CD4-positive, alpha-beta T cell (primary cell): Measurements from ENCODE around the gene RAMP1. TPM values are rescaled to one million over a fixed set of nuclear protein-coding genes. Genes with fewer than 3 reads are reported as not detected.

ENCODE experiments used
- ATAC-seq: fragments of 200-7000 bp; cut with Tn5 transposase; one replicate; pipeline ENCODE4 v1.10.0; 2022; ENCODE audit warnings: mild to moderate bottlenecking; ENCODE audit not compliant: poor library complexity
- CTCF ChIA-PET: fragments of 350-600 bp; sonication (Branson Sonifier 250); formaldehyde crosslinking; loops from one replicate; lab custom pipeline; 2021; ENCODE audit warnings: antibody characterized with exemption, inconsistent platforms; lab: Charles Lee
- POLR2A ChIA-PET: fragments of 350-600 bp; sonication (Branson Sonifier 250); formaldehyde crosslinking; loops from one replicate; lab custom pipeline; 2021; ENCODE audit warnings: antibody characterized with exemption, inconsistent platforms; lab: Charles Lee
- DNase-seq, 14 experiments: peaks; one replicate each; pipeline ENCODE4 v3.0.0-alpha.2; 2013 to 2020; ENCODE audit warnings: mixed read lengths in 2 of 14
- H3K27ac ChIP-seq, 2 donors: one replicate each; pipeline versions ENCODE4 v1.5.1 to v1.7.0; 2013; ENCODE audit warnings: low read length in 2 of 2, low read depth in 1 of 2, mild to moderate bottlenecking in 1 of 2
- H3K27me3 ChIP-seq, 2 experiments: 1 replicate in 1 of 2; 2 replicates in 1 of 2; pipeline versions ENCODE4 v1.6.1 to v1.7.0; 2013; ENCODE audit warnings: low read length in 2 of 2, control low read depth in 1 of 2, mild to moderate bottlenecking in 1 of 2, moderate library complexity in 1 of 2; ENCODE audit not compliant: insufficient read depth in 2 of 2, control insufficient read depth in 1 of 2
- H3K36me3 ChIP-seq: one replicate; pipeline ENCODE4 v1.6.1; 2013; ENCODE audit warnings: low read length, control low read depth; ENCODE audit not compliant: insufficient read depth
- H3K4me1 ChIP-seq: one replicate; pipeline ENCODE4 v1.6.1; 2013; ENCODE audit warnings: low read length, control low read depth; ENCODE audit not compliant: insufficient read depth
- H3K4me3 ChIP-seq: one replicate; pipeline ENCODE4 v1.5.1; 2013; ENCODE audit warnings: mild to moderate bottlenecking, low read length, moderate library complexity
- H3K9me3 ChIP-seq, 2 experiments: 1 replicate in 1 of 2; 2 replicates in 1 of 2; pipeline versions ENCODE4 v1.6.1 to v1.7.0; 2013; ENCODE audit warnings: low read length in 2 of 2, mild to moderate bottlenecking in 2 of 2, control low read depth in 1 of 2, moderate library complexity in 1 of 2; ENCODE audit not compliant: control insufficient read depth in 1 of 2, insufficient read depth in 1 of 2
- H3K27ac Mint-ChIP-seq: one replicate; pipeline ENCODE4 v1.8.0; 2020; ENCODE audit warnings: mixed read lengths
- H3K27me3 Mint-ChIP-seq: one replicate; pipeline ENCODE4 v1.8.0; 2021; ENCODE audit warnings: mixed read lengths
- H3K36me3 Mint-ChIP-seq: one replicate; pipeline ENCODE4 v1.8.0; 2021; ENCODE audit warnings: low read depth, mixed read lengths
- H3K4me1 Mint-ChIP-seq: one replicate; pipeline ENCODE4 v1.8.0; 2021; ENCODE audit warnings: low read depth, mixed read lengths
- H3K4me3 Mint-ChIP-seq: one replicate; pipeline ENCODE4 v1.8.0; 2020; ENCODE audit warnings: mild to moderate bottlenecking, mixed read lengths
- H3K9me3 Mint-ChIP-seq: one replicate; pipeline ENCODE4 v1.8.0; 2020; ENCODE audit warnings: mixed read lengths
- intact Hi-C, 2 experiments: fragments of 100-400 bp; cut with DNase I in 1 of 2; cut with micrococcal nuclease in 1 of 2; formaldehyde crosslinking; loops; one replicate each; pipeline versions ENCODE4 v1.15.1 to v1.9.0; 2023 to 2025; cut with DNase I, micrococcal nuclease
- total RNA-seq, 174 experiments: library from RNA in 2 of 174; stranded (reverse) in 2 of 174; gene quantifications; one replicate each; pipeline ENCODE4 v1.2.3 and lab custom pipeline; 2021 to 2026
- TF ChIP-seq, protein P1 (sequence below): fragments of 200-600 bp; IDR thresholded peaks from one replicate; pipeline ENCODE4 v1.8.0; 2022; ENCODE audit warnings: antibody characterized with exemption, mild to moderate bottlenecking

Gene RAMP1
- total RNA-seq, 2 experiments from 2014 or later = not detected

DNA sequence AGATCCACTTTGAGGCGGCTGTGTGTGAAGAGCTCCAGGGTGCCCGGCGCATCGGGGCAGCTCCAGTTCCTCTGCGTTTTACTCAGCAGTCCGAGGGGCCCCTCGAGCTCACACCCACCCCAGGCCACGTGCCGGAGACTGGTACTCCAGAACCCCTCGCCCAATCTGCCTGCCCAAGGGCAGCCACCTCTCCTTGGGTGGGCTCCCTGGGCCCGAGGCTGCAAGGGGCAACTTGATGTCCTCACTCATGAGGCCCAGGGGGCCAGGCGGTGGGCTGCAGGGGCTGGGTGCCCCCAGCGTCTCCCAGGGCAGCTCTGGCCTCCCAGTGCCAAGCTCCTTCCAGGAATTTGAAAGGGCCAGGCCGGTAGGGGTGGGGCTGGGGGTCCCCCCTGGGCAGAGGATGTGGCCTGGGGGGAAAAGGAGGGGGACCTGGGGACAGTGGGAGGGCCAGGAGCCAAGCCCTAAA, 16.7 kb downstream of the RAMP1 start:
- Histone ChIP-seq H3K9me3 (no peaks in the 10 kb centered on the region), H3K27ac (no peak overlapping the region), H3K4me1 (peaks cover 9% of the 10 kb centered on the region), H3K27me3 (peaks cover 3 to 4% of the 10 kb centered on the region in 2 experiments), H3K4me3 (no peak overlapping the region), H3K36me3 (no peaks in the 10 kb centered on the region)
- DNase-seq = peak in 1 of 14 experiments; percentile 15
- Mint-ChIP-seq H3K27me3 (peaks cover 7% of the 10 kb centered on the region), H3K36me3 (no peaks in the 10 kb centered on the region), H3K4me1 (peaks cover 8% of the 10 kb centered on the region), H3K9me3 (no peaks in the 10 kb centered on the region), H3K4me3 (no peak overlapping the region), H3K27ac (no peak overlapping the region)
- TF ChIP-seq, protein P1, sequence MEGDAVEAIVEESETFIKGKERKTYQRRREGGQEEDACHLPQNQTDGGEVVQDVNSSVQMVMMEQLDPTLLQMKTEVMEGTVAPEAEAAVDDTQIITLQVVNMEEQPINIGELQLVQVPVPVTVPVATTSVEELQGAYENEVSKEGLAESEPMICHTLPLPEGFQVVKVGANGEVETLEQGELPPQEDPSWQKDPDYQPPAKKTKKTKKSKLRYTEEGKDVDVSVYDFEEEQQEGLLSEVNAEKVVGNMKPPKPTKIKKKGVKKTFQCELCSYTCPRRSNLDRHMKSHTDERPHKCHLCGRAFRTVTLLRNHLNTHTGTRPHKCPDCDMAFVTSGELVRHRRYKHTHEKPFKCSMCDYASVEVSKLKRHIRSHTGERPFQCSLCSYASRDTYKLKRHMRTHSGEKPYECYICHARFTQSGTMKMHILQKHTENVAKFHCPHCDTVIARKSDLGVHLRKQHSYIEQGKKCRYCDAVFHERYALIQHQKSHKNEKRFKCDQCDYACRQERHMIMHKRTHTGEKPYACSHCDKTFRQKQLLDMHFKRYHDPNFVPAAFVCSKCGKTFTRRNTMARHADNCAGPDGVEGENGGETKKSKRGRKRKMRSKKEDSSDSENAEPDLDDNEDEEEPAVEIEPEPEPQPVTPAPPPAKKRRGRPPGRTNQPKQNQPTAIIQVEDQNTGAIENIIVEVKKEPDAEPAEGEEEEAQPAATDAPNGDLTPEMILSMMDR = no peak
- ChIA-PET POLR2A (no interaction called here), CTCF (no interaction called here)
- intact Hi-C loops = no loop called here
- no peak for ATAC-seq

DNA sequence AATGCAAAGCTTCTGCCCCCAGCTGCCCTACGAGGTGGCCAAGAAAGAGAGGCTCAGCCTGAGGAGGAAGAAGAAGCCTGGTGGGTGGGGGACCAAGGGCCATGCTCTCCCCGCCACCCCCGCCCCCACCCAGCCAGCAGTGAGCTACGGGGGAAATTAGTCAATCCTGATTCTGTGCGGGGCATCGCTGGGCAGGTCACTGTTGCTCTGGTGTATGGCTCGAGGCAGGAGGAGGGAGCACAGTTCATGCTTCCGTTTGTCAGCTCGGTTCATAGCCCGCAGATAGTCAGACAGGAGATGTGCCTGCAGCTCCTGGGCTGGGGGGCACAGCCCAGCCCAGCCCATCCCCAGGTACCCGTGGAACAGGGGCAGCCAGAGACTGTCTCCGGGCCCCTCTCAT, 17.1 kb downstream of the RAMP1 start:
- TF ChIP-seq, protein P1 = no peak
- POLR2A ChIA-PET = no interaction called here
- Histone ChIP-seq H3K27ac (no peak overlapping the region), H3K4me3 (no peak overlapping the region), H3K9me3 (no peaks in the 10 kb centered on the region), H3K4me1 (peaks cover 9% of the 10 kb centered on the region), H3K27me3 (peaks cover 3 to 4% of the 10 kb centered on the region in 2 experiments), H3K36me3 (no peaks in the 10 kb centered on the region)
- DNase-seq (no peak), ATAC-seq (no peak)
- Mint-ChIP-seq H3K27me3 (peaks cover 3% of the 10 kb centered on the region), H3K9me3 (no peaks in the 10 kb centered on the region), H3K4me1 (peaks cover 8% of the 10 kb centered on the region), H3K36me3 (no peaks in the 10 kb centered on the region), H3K4me3 (no peak overlapping the region), H3K27ac (no peak overlapping the region)
- intact Hi-C loops = no loop called here
- CTCF ChIA-PET = no interaction called here

DNA sequence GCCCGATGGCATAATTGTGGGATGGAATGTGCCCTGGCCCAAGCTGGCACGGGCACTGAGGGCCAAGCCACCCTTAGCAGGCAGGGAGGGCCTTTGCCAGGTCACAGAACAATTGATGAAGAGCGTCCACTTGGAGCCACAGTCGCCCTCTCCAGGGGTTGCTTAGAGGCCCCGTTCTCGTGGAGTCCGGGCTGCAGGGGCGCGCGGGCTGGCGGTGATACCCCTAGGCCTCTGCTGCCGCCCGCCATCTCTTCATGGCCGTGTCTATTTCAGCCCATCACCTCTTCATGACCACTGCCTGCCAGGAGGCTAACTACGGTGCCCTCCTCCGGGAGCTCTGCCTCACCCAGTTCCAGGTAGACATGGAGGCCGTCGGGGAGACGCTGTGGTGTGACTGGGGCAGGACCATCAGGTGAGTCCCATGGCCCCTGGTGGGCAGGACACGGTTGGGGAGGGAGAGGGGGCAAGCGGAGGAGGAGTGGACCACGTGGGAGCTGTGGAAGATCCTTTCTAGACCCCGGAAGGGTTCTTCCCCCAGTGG, 17.6 kb downstream of the RAMP1 start:
- Histone ChIP-seq H3K9me3 (no peaks in the 10 kb centered on the region), H3K27me3 (peaks cover 3% of the 10 kb centered on the region in 2 experiments), H3K4me3 (no peak overlapping the region), H3K36me3 (no peaks in the 10 kb centered on the region), H3K27ac (no peak overlapping the region), H3K4me1 (peaks cover 9% of the 10 kb centered on the region)
- Mint-ChIP-seq H3K9me3 (no peaks in the 10 kb centered on the region), H3K4me3 (no peak overlapping the region), H3K4me1 (peaks cover 8% of the 10 kb centered on the region), H3K27ac (no peak overlapping the region), H3K36me3 (no peaks in the 10 kb centered on the region), H3K27me3 (no peaks in the 10 kb centered on the region)
- POLR2A ChIA-PET = no interaction called here
- no peak for DNase-seq
- CTCF ChIA-PET = no interaction called here
- TF ChIP-seq, protein P1 = no peak
- no peak for ATAC-seq
- intact Hi-C loops = no loop called here
